Loucy (cell line): ENCODE results near the gene PLXNA4.

Experiments used
- H2AFZ ChIP-seq: fragments of 200-600 bp; sonication (generic); 2 replicates; pipeline ENCODE4 v1.6.0; 2016; ENCODE audit warnings: antibody characterized with exemption, mild to moderate bottlenecking, low read length, moderate library complexity
- H3F3A ChIP-seq: fragments of 200-600 bp; 2 replicates; pipeline ENCODE4 v1.6.0; 2016; ENCODE audit warnings: antibody characterized with exemption, low read depth, mild to moderate bottlenecking
- H3K27me3 ChIP-seq: fragments of 200-600 bp; sonication (generic); 2 replicates; pipeline ENCODE4 v1.6.1; 2014; ENCODE audit warnings: low read length, mild to moderate bottlenecking; ENCODE audit not compliant: insufficient read depth, poor library complexity, severe bottlenecking
- H3K36me3 ChIP-seq: fragments of 200-600 bp; sonication (generic); 2 replicates; pipeline ENCODE4 v1.6.1; 2016; ENCODE audit warnings: low read length; ENCODE audit not compliant: insufficient read depth
- H3K4me1 ChIP-seq: fragments of 200-600 bp; sonication (generic); 2 replicates; pipeline ENCODE4 v1.5.1; 2014; ENCODE audit warnings: low read length, mild to moderate bottlenecking; ENCODE audit not compliant: insufficient read depth, poor library complexity, severe bottlenecking
- H3K4me2 ChIP-seq: fragments of 200-600 bp; sonication (generic); 2 replicates; pipeline ENCODE4 v1.6.0; 2014; ENCODE audit warnings: antibody characterized with exemption, low read length, low read depth, mild to moderate bottlenecking; ENCODE audit not compliant: poor library complexity, severe bottlenecking
- H3K4me3 ChIP-seq: fragments of 200-600 bp; sonication (generic); 2 replicates; pipeline ENCODE4 v1.5.1; 2014; ENCODE audit warnings: low read length, mild to moderate bottlenecking, mixed read lengths; ENCODE audit not compliant: poor library complexity, severe bottlenecking
- H3K79me2 ChIP-seq: fragments of 200-600 bp; sonication (generic); 2 replicates; pipeline ENCODE4 v1.6.1; 2014; ENCODE audit warnings: low read length; ENCODE audit not compliant: insufficient read depth
- H3K9ac ChIP-seq: fragments of 200-600 bp; sonication (generic); 2 replicates; pipeline ENCODE4 v1.6.0; 2014; ENCODE audit warnings: mild to moderate bottlenecking, low read depth, low read length, moderate library complexity; ENCODE audit not compliant: poor library complexity, severe bottlenecking
- H3K9me2 ChIP-seq: fragments of 200-600 bp; sonication (generic); replicated peaks from 2 replicates; pipeline ENCODE4 v1.6.1; 2016; ENCODE audit warnings: low read depth, low read length, mixed read lengths
- H3K9me3 ChIP-seq: fragments of 200-600 bp; sonication (generic); 2 replicates; pipeline ENCODE4 v1.6.1; 2014; ENCODE audit warnings: mild to moderate bottlenecking, antibody characterized with exemption, low read length, low read depth; ENCODE audit not compliant: insufficient read depth
- H4K20me1 ChIP-seq: fragments of 200-600 bp; sonication (generic); 2 replicates; pipeline ENCODE4 v1.6.0; 2014; ENCODE audit warnings: antibody characterized with exemption, low read length, mild to moderate bottlenecking; ENCODE audit not compliant: insufficient read depth, poor library complexity, severe bottlenecking
- EZH2phosphoT487 ChIP-seq: fragments of 200-600 bp; IDR thresholded peaks from 2 replicates; pipeline ENCODE4 v1.6.1; 2018; ENCODE audit warnings: antibody characterized with exemption, mild to moderate bottlenecking, moderate library complexity, borderline replicate concordance
- TF ChIP-seq, protein P1 (sequence below): fragments of 200-600 bp; sonication (generic); conservative IDR thresholded peaks from 2 replicates; pipeline ENCODE4 v1.5.1; 2014; ENCODE audit warnings: mild to moderate bottlenecking, antibody characterized with exemption, low read length

Gene PLXNA4

GRCh38 chr7:132515181-132515580, 61.1 kb downstream of the PLXNA4 start:
- Histone ChIP-seq H3K79me2 (no peaks in the 10 kb centered on the region), H3K36me3 (no peaks in the 10 kb centered on the region), H3K4me3 (no peak overlapping the region), H3K27me3 (no peaks in the 10 kb centered on the region), H4K20me1 (no peaks in the 10 kb centered on the region), H3K4me2 (no peak overlapping the region), H3K9me3 (no peaks in the 10 kb centered on the region), H3F3A (no peaks in the 10 kb centered on the region), H3K9me2 (no peaks in the 10 kb centered on the region), H2AFZ (no peak overlapping the region), H3K9ac (no peak overlapping the region), H3K4me1 (peaks cover 12% of the 10 kb centered on the region)
- no peak for TF ChIP-seq EZH2phosphoT487
- TF ChIP-seq, protein P1, sequence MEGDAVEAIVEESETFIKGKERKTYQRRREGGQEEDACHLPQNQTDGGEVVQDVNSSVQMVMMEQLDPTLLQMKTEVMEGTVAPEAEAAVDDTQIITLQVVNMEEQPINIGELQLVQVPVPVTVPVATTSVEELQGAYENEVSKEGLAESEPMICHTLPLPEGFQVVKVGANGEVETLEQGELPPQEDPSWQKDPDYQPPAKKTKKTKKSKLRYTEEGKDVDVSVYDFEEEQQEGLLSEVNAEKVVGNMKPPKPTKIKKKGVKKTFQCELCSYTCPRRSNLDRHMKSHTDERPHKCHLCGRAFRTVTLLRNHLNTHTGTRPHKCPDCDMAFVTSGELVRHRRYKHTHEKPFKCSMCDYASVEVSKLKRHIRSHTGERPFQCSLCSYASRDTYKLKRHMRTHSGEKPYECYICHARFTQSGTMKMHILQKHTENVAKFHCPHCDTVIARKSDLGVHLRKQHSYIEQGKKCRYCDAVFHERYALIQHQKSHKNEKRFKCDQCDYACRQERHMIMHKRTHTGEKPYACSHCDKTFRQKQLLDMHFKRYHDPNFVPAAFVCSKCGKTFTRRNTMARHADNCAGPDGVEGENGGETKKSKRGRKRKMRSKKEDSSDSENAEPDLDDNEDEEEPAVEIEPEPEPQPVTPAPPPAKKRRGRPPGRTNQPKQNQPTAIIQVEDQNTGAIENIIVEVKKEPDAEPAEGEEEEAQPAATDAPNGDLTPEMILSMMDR: no peak

- Histone ChIP-seq H3F3A (peaks cover under 1% of the 10 kb centered on the region; the same call in 1 of the 2 replicates), H3K9me3 (no peaks in the 10 kb centered on the region), H2AFZ (no peak overlapping the region), H3K4me2 (no peak overlapping the region), H3K36me3 (no peaks in the 10 kb centered on the region), H3K9ac (no peak overlapping the region), H3K79me2 (no peaks in the 10 kb centered on the region), H3K9me2 (no peaks in the 10 kb centered on the region), H4K20me1 (no peaks in the 10 kb centered on the region), H3K4me3 (no peak overlapping the region), H3K27me3 (no peaks in the 10 kb centered on the region), H3K4me1 (peaks cover 18% of the 10 kb centered on the region)
- no peak for TF ChIP-seq EZH2phosphoT487
- TF ChIP-seq, protein P1: no peak
Measured at GRCh38 chr7:132514430-132514829, 61.8 kb downstream of the PLXNA4 start.

DNA sequence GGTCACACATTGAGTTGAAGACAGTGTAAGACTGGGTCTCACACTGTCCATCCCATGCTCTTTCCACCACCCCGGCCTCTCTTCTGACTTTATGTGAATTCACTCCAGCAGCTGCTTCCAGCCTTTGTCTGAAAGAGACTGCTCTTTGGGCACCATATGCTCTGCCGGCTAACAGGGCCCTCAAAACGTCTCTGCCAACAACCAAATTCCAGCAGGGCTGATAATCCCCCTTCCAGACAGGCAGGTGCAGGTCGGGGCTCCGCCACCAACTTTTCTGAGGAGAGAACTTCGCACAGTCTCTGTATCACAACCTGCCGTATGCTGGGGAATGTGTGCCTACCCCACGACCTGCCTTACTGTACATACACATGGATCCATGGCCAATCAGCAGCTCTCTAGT, 64.3 kb downstream of the PLXNA4 start:
- H3K4me3 ChIP-seq: no peak overlapping the region
- H3K4me2 ChIP-seq: no peak overlapping the region
- TF ChIP-seq EZH2phosphoT487: no peak
- TF ChIP-seq, protein P1: no peak
- H3K4me1 ChIP-seq: peaks cover 22% of the 10 kb centered on the region
- no peaks in the 10 kb centered on the region for H3K9me2 ChIP-seq
- H3F3A ChIP-seq: peaks cover 4% of the 10 kb centered on the region; the same call in 1 of the 2 replicates
- H3K9ac ChIP-seq: no peak overlapping the region
- H3K79me2 ChIP-seq: no peaks in the 10 kb centered on the region
- no peaks in the 10 kb centered on the region for H3K36me3 ChIP-seq
- no peaks in the 10 kb centered on the region for H3K27me3 ChIP-seq
- H2AFZ ChIP-seq: no peak overlapping the region
- H4K20me1 ChIP-seq: no peaks in the 10 kb centered on the region
- no peaks in the 10 kb centered on the region for H3K9me3 ChIP-seq
